ENCODE data around the gene ACACB.
A peak's percentile ranks its signal among the peaks of the same experiment; 100 is the strongest.

The ACACB gene

DNA sequence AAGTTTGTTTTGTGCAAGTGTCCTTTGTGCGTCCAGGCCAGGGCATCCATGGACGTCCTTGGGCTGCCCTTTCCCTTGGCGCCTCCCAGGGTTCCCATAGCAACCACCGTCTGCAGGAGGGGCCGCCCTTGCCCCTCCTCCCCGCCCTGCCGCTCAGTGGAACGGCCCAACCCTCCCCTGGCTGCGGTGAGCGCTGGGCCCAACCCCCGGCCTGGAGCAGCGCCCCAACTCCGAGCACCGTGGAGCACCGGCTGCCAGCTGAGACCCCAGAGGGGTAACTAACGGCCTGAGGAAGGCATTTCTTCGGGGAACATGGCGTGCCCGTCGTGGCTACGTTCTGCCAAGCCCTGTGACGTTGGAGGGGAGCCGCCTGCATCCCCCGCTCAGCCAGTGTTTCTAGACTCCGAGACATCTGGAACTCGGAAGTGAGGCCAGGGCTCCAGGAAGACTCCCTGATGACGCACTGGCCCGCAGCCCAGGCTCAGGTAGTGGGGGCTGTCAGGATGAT, 5.3 kb upstream of the ACACB start:
- DNase-seq (ENCODE audit: low read depth): peak; percentile 17

DNA sequence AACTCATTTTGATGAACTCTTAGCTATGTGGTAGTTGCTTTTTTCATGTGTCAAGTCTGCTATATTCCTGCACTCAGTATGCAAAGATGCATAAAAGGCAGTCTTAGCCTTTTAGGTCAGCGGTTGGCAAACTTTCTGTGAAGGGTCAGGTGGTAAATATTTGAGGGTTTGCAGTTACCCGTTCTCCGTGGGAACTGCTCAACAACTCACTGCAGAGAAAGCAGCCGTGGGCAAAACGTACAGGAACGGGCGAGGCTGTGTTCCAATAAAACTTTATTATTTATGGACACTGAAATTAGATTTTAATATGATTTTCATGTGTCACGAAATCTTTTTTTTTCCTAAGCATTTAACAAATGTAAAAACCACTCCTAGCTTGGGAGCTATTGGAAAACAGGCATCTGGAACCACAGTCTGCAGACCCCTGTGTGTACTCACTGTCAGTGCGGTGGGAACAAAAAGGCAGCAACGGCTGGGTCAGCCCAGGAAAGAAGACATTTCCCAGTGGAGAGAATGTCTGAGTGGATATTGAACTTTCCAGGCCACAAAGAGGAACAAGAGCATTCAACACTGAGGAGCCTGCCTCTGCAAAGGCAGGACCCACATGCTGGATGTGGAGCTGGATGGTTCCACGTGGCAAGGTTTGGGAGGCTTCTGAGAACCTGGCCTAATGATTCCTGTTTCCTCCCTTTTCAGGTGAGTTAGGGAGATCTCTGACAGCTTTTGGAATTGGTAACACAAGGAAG, 3.5 kb upstream of the ACACB start:
- DNase-seq (ENCODE audit: low read depth): no peak

DNA sequence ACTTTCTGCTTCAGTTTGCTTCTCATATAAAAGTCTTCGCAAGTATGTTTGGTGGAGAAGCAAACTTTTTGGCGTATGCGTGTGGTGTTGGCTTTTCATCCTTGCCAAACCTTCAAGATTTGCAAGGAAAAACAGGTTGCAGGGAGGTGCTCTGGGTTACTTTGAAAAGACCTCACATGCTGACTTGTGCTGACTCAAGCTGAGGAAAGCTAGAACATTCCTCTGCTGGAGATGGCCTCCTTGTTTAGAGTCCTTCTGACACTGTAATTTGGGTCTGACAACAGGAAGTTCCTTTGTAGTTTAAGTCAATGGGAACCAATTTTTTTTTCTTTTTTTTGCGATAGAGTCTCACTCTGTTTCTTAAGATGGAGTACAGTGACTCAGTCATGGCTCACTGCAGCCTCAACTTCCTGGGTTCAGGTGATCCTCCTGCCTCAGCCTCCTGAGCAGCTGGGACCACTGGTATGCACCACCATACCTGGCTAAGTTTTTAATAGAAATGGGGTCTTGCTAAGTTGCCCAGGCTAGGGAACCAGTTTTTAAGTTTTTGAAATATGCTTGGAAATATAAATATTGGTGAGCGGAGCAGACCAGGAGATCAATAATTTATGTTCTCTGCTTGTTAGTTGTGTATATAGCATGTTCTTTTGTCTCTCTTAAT, 2.6 kb upstream of the ACACB start:
- no peak for DNase-seq (ENCODE audit: low read depth)

DNA sequence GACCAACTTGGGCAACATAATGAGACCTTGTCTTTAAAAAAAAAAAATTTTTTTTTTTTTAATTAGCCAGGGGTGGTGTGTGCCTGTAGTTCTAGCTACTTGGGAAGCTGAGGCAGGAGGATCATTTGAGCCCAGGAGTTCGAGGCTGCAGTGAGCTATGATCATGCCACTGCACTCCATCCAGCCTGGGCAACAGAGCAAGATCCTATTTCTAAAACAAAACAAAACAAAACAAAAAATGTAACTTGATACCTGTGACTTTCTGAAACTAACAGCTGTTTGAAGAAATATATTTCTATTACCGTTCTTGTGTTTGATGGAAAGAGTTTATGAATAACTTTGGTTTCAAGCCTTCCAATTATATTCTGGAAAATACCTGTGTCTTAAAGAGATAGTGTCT, 1.7 kb upstream of the ACACB start:
- no peak for DNase-seq (ENCODE audit: low read depth)

DNA sequence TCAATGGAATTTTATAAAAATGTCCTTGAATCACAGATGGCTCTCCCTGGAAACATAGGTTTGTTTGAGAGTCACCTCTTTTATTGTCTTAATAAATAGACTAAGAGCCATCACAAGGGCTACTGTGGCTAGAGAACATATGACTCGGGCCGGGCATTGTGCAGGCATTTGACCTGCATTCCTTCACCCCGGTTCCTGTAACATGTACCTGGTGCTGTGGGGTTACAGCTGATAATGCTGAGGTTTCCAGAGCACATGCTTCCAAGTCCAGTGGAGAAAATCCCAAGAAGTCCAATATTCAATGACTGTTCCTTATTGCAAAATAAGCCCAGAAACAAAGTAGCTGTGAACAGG, 1.0 kb upstream of the ACACB start:
- no peak for DNase-seq (ENCODE audit: low read depth)

DNA sequence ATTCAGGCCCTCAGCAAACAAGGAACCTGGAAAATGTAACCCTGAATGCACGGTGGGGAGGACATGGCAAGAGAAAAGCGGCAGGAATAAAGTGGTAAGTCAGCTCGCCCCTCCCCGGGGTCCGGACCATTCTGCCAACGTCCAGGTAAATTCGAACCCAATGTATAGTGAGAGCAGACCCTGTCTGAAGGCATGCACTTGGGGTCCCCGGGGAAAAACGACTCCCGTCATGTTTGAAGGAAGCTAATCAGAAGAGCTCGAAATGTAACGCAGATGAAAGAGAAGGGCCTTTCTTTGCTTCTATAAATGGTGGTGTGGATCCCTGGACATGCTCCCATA, 193 bp downstream of the ACACB start:
- DNase-seq (ENCODE audit: low read depth): no peak

DNA sequence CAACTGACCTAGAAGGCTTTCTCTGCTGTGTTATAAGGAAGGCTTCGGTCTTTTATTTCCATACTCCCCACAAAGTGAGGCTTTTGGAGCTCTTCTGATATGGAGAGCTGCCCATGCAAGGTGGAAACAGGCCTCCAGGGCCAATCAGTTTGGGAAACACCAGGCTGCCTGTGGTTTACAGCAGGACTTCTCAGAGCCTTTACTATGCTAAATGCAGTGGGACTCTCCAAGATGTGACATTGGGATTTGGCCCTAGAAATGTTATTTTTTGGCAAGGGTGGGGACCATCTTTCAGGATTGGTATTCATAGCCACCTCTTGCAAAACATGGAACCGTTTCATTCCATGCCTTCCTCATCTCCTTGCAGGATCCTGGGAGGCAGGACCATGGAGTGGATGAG, 3.7 kb downstream of the ACACB start:
- DNase-seq (ENCODE audit: low read depth): no peak

DNA sequence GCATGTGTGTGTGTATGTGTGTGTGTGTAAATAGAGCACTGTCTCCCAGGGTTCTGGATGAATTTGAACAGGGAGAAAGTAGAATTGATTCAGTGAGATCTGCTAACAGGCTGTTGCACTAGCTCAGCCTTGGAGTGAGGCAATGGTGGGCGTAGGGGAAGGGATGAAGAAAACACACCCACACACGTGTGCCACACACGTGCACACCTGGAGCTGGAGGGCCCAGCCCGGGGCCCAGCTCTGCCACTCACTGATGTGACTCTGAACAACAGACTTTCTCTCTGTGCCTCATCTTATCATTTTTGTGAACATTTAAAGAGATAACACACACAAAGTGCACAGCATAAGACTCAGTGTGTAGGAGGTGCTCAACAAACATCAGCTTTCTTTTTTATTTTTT, 4.2 kb downstream of the ACACB start:
- no peak for DNase-seq (ENCODE audit: low read depth)

DNA sequence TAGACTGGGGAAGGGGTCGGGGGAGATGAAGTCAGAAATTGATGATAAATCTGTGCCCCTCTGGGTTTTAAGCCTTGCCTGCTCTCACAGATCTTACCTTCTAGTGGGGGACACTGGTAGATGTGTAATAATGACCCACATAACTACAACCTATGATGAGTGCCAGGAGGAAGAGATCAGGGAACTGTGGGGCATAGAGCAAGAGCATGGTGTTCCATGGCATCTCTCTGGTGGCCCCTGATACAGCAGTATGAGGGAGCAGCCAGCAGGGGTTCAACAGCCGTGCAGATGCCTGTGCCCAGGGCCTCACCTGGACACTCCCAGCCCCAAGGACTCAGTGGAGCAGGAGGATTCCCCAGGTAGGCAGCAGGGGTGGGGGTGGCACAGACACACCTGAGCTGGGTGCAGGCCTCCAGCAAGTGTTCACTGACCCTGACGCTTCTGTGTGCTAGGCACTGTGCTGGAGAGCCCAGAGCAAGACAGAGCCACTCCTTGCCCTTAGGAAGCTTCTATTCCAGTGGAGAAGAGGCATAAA, 5.0 kb downstream of the ACACB start:
- DNase-seq (ENCODE audit: low read depth): no peak

DNA sequence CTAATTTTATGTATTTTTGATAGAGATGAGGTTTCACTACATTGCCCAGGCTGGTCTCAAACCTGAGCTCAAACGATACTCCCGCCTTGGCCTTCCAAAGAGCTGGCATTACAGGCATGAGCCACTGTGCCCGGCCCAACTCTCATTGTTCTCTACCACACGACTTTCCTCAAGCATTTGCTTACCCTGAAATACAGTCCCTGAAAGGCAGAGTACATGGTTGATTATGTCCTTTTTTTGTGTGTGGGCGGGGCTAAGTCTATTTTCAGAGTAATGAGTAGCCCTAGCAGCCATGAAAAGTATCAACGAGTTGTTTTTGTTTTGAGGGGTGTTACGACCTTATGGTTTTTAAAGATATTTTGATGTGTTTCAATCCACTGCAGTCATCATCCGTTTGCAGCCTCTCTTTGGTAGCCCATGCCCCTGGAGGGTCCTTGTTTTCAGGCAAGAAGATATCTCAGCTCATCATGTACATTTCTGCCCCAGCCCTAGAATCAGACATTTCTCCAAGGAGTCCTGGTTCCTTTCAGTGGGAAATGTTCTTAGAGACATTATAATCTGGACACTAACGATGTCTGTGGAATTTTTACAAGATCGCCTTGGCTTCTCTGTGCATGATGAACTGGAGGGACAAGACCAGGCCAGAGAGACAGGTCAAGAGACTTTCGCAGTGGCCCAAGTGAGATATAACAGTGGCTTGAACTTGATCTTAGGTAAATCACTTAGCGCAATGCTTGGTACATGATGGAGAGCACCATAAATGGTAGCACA, 8.7 kb downstream of the ACACB start:
- DNase-seq (ENCODE audit: low read depth): no peak

DNA sequence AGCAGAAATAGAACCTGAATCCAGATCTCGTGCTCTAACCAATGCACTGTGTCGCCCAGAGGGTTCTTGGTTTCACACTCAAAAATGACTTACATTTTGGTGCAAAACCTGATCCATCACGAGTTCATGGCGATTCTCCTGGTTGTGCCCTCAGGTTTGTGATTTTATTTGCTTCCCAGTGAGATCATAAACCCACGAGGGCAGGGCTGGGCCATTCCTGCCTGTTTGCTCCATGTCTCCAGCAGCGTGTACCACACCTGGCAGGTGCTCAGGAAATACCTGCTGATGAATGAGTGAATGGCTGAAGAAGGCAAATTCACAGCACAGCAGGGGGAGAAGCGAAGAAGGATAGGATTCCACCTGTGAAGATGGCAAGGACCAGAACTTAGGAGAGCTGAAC, 9.4 kb downstream of the ACACB start:
- no peak for DNase-seq (ENCODE audit: low read depth)

DNA sequence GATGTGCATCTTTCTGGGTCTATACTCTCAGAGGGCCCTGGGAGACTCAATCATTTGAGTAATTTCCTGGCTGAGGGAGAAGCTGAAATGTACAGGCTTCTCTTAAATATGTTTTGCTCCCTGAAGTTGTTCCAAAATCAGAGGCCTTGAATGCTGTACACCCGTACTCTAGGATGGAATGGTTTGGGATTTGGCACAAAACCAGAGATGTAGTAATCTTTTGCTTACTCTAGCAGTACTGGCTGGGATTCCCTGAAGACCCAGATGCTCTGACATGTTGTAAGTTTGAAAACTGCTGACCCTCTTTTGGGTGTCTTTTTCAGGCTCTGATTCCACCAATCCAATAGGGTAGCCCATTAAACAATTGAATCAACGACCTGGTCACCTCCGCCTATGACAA, 10.4 kb downstream of the ACACB start:
- no peak for DNase-seq (ENCODE audit: low read depth)

DNA sequence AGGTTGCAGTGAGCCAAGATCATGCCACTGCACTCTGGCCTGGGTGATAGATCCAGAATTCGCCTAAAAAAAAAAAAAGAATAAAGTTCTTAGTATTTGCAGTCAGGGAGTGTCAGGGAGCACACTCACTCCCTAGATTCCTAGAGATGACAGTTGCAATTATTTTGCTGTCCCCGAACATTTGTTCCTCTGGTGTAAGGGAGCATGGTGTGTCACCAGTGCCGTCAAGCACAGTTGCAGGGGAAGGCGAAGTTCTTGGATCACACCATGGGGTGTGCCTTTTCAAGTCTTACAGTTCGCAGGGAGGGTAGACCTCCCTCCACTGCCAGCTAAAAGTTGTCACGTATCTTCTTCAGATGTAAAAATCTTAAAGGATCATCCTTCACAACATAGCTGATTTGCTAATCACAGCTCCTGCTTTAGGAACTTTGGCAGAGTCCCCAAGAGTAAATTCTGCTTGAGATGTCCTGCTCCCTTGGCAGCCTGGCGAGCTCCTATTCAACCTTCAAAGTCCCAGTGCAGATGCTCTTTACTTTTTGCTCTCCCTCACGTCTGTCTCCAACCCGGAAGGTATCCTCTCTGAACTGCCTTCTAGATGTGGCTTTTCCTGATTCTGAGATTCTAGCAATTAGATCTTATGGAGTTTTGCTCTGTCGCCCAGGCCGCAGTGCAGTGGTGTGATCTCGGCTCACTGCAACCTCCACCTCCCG, 11.3 kb downstream of the ACACB start:
- no peak for DNase-seq (ENCODE audit: low read depth)

DNA sequence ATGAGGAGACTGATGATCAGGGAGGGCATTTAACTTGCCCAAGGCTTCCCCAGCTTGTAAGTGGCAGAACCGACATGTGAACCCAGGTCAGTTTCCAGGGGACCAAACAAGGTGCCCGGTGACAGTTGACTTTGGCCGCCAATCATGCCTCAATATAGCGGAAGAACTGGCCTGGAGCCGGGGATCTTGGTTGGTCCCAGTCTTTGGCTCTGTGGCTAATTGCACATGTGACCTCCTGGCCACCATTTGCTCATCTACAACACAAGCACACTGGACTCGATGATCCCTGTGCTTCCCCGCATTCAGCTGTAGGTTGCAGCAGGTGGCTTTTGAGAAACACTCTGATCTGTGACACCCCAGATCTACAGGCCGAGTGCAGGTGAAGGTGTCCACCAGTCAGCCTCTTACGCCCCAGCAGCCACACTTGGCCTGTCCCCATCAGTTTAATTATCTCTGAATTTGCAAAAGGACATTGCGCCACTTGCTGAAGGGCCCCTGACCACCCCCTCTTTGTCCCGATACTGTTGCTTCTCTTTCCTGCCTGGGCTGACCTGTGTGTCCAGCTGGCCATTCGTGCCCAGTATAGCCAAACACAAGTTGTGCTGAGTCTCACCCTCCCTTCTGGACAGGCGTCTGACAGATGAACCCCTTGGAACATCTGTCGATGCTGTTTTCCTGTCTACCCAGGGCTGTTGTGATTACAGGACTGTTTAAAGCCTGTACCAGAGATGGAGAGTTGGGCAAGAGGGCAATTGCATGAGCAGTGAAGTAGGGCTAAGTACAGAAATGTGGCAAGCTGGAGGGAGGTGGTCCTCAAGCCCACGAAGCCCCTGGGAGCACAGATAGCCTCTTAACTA, 14.1 kb downstream of the ACACB start:
- DNase-seq (ENCODE audit: low read depth): no peak

DNA sequence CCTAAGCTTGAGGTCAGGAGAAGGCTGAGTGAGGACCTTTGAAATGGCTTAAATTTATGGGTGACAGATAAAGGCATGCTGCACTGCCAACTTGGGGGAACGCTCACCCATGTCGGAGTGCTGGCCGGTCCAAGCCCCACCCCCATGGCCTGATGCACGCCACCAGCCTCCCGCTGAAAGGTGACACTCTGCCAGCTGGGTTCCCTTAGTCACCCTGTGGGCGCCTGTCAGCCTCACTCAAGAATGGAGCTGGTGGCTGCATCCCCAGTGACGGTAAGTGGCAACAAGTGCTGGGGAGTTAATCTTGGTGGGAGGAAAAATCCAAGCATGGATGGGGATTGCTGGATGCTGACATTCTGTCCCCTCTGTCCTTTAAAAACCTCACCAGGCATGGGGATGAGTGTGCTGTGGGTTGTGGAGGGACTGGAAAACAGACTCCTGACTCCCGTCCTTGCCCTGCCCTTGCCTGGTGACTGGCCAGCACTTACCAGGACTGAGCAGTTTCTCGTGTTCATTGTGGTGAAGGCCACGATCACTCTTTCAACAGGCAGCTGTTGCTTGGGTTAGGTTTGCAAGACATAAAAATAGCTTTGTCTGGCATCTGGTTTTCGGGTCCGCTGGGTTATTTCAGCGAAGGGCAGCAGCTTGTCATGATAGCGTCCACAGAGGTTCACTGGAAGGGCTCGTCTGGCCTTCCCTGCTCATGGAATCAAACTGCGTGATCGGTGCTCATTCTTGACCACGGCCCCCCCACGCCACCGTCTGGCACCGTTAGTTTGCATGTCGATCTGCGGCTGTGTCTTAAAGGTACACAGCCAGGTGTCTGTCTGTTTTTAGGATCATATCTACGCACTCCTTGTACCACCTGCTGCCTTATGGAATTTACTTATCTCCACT, 15.0 kb downstream of the ACACB start:
- no peak for DNase-seq (ENCODE audit: low read depth)

DNA sequence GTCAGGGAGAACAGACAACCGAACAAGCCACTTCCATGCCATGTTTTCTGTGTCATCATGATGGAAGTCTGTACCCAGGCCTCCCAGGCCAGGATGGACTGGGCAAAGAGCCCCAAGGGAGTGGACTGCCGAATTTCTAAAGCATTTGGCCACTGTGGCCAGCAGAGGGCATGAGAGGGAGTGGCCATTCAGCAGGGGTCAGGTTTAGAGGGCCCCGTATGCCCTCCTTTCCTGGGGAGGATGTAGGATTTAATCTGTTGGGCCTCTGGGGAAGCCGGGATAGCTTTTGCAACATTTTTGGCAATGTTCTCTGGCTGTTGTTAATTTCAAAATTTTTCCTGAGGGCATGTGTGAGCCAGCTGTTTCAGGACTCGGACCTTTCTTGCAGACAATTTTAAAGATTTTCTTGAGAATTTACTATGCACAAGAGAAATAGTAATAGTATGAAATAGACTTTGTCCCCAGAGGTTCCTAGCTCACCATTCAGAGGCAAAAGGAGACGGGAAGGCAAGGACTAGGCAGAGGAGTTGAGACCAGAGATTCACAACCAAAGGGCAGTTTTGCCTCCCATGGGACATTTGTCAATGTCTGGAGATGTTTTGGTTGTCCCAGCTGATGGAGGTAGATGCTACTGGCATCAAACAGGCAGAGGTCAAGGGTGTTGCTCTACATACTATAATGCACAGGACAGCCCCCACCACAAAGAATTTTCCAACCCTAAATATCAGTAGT, 18.0 kb downstream of the ACACB start:
- no peak for DNase-seq (ENCODE audit: low read depth)

DNA sequence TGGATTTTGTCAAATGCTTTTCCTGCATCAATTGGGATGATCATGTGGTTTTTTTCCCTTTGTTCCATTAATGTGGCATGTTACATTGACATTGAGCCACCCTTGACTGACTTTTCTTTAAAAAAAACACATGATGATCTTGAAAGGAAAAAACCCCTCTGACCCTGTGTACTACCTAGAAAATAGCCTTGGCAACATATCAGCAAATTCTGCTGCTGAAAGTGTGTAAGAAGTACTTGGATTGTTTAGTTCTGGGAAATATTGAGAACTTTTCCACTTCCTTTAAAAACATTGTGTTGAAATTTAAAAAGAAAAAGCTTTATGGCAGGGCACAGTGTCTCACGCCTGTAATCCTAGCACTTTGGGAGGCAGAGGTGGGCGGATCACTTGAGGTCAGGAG, 20.7 kb downstream of the ACACB start:
- DNase-seq (ENCODE audit: low read depth): no peak

DNA sequence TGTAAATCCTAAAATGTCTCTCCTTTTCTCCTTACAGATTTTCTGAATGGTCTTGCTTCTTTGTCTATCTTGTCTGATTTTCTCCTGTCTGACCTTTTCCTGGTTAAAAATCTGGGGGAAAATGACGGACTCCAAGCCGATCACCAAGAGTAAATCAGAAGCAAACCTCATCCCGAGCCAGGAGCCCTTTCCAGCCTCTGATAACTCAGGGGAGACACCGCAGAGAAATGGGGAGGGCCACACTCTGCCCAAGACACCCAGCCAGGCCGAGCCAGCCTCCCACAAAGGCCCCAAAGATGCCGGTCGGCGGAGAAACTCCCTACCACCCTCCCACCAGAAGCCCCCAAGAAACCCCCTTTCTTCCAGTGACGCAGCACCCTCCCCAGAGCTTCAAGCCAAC, 23.0 kb downstream of the ACACB start:
- no peak for DNase-seq (ENCODE audit: low read depth)

DNA sequence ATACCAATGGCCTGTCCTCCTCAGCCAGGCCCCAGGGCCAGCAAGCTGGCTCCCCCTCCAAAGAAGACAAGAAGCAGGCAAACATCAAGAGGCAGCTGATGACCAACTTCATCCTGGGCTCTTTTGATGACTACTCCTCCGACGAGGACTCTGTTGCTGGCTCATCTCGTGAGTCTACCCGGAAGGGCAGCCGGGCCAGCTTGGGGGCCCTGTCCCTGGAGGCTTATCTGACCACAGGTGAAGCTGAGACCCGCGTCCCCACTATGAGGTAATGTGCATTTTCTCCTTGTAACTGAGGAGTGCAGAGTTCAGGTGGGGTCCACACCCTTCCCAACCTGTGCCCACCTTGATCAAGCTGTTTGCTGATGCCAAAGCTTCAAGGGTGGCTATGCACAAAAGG, 23.4 kb downstream of the ACACB start:
- no peak for DNase-seq (ENCODE audit: low read depth)

DNA sequence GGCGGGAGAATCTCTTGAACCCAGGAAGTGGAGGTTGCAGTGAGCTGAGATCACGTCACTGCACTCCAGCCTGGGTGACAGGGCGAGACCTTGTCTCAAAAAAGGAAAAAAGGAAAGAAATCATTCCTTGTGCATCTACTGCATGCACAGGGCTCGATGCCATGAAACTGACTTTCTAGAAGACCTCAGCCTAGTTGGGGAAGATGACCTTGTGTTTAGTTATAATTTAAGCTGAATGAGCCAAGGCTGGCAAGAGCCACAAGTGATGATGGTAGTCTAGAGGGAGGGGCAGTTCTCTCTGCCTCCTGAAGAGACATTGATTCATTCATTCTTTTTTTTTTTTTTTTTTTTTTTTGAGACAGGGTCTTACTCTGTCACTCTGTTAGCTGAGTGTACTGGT, 24.2 kb downstream of the ACACB start:
- DNase-seq (ENCODE audit: low read depth): no peak

All from stimulated activated CD8-positive, alpha-beta memory T cell treated with anti-CD3 and anti-CD28 coated beads, Interleukin-15, amount 100 ng/mL, for 1 hour (primary cell).